Peyer's patch (tissue), 4 donors: Measurements from ENCODE around the gene ZGPAT. TPM values are rescaled to one million over a fixed set of nuclear protein-coding genes. Genes with fewer than 3 reads are reported as not detected.

Experiments used
- DNase-seq, 3 donors: peaks; one replicate each; pipeline ENCODE4 v3.0.0-alpha.2; 2017 to 2019
- H3K27ac ChIP-seq, 4 donors: fragments of 200-600 bp; sonication (generic); one replicate each; pipeline ENCODE4 v1.5.1; 2016 to 2019
- H3K27me3 ChIP-seq, 2 donors: fragments of 200-600 bp; sonication (generic); one replicate each; pipeline ENCODE4 v1.5.1; 2019
- H3K36me3 ChIP-seq, 3 donors: fragments of 200-600 bp; sonication (generic); one replicate each; pipeline ENCODE4 v1.5.1; 2016 to 2019
- H3K4me1 ChIP-seq, 4 donors: fragments of 200-600 bp; sonication (generic); one replicate each; pipeline ENCODE4 v1.5.1; 2016 to 2019
- H3K4me3 ChIP-seq, 4 donors: fragments of 200-600 bp; sonication (generic); 1 replicate in 3 of 4; 2 replicates in 1 of 4; pipeline ENCODE4 v1.5.1; 2016 to 2019; ENCODE audit warnings: mild to moderate bottlenecking in 1 of 4
- H3K9me3 ChIP-seq, 4 donors: fragments of 200-600 bp; sonication (generic); one replicate each; pipeline ENCODE4 v1.5.1; 2016 to 2019; ENCODE audit warnings: mild to moderate bottlenecking in 1 of 4
- POLR2A ChIP-seq, 2 donors: fragments of 450-650 bp; IDR thresholded peaks; one replicate each; pipeline ENCODE4 v1.5.1; 2017; ENCODE audit warnings: antibody characterized with exemption in 2 of 2, mild to moderate bottlenecking in 2 of 2, moderate library complexity in 2 of 2
- total RNA-seq, 4 donors: library from RNA; depleted of rRNA; stranded (reverse); fragments of >200 nt; gene quantifications; one replicate each; pipeline ENCODE4 v1.1.0, GENCODE V29; 2016
- TF ChIP-seq, protein P1 (sequence below), 6 experiments: fragments of 450-650 bp in 4 of 6; fragments of 200-600 bp in 2 of 6; sonication (generic) in 1 of 6; IDR thresholded peaks; one replicate each; pipeline ENCODE4 v1.5.1; 2017 to 2019; ENCODE audit warnings: antibody characterized with exemption in 6 of 6, mild to moderate bottlenecking in 3 of 6, moderate library complexity in 1 of 6

Gene ZGPAT
- total RNA-seq, 4 donors from 2014 or later = 48.9 to 67.7 (median 54.7) TPM

DNA sequence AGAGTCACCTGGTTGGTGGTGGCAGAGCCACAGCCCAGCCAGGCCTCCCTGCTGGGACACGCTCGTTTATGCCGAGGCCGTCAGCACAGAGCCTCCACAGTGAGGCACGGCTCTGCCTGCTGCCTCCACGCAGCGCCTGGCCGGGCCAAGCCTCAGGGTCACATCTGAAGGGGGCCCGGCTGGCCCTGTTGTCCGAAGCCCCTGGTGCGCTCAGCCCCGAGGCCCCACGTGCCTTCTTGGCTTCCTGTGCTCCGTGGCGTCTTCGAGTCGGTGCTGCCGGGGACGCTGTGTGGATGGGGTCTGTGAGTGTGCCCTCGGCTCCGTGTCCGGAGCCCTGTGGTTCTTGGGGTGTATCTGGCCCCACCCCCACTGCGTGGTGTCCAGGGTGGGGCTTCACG is 21.7 kb upstream of the ZGPAT start:
- TF ChIP-seq, protein P1, sequence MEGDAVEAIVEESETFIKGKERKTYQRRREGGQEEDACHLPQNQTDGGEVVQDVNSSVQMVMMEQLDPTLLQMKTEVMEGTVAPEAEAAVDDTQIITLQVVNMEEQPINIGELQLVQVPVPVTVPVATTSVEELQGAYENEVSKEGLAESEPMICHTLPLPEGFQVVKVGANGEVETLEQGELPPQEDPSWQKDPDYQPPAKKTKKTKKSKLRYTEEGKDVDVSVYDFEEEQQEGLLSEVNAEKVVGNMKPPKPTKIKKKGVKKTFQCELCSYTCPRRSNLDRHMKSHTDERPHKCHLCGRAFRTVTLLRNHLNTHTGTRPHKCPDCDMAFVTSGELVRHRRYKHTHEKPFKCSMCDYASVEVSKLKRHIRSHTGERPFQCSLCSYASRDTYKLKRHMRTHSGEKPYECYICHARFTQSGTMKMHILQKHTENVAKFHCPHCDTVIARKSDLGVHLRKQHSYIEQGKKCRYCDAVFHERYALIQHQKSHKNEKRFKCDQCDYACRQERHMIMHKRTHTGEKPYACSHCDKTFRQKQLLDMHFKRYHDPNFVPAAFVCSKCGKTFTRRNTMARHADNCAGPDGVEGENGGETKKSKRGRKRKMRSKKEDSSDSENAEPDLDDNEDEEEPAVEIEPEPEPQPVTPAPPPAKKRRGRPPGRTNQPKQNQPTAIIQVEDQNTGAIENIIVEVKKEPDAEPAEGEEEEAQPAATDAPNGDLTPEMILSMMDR (IDR thresholded peaks at IDR 0.05) = no peak
- TF ChIP-seq POLR2A (IDR thresholded peaks at IDR 0.05) = no peak
- H3K36me3 ChIP-seq = no peaks in the 10 kb centered on the region
- no peak for DNase-seq
- peak overlapping the region in 1 of 4 donors; percentile 4 for H3K4me3 ChIP-seq
- peaks cover 0 to 49% (median 6%) of the 10 kb centered on the region in 4 donors for H3K4me1 ChIP-seq
- H3K27me3 ChIP-seq = no peaks in the 10 kb centered on the region
- H3K9me3 ChIP-seq = no peaks in the 10 kb centered on the region
- H3K27ac ChIP-seq = peak overlapping the region; percentile 61 to 90 (median 74)

GRCh38 chr20:63686492-63687321 is 21.1 kb upstream of the ZGPAT start:
- DNase-seq = peak in 2 of 3 donors; percentile 73 to 85
- Histone ChIP-seq H3K27me3 (no peaks in the 10 kb centered on the region), H3K36me3 (no peaks in the 10 kb centered on the region), H3K27ac (peak overlapping the region; percentile 61 to 90 (median 74)), H3K4me1 (peaks cover 0 to 53% (median 6%) of the 10 kb centered on the region in 4 donors), H3K4me3 (peak overlapping the region in 2 of 4 donors; percentile 4 to 18), H3K9me3 (no peaks in the 10 kb centered on the region)
- TF ChIP-seq, protein P1 (IDR thresholded peaks at IDR 0.05) = no peak
- peak in 1 of 2 donors; percentile 31 for TF ChIP-seq POLR2A (IDR thresholded peaks at IDR 0.05)

- no peaks in the 10 kb centered on the region for H3K27me3 ChIP-seq
- peak overlapping the region; percentile 61 to 90 (median 74) for H3K27ac ChIP-seq
- H3K4me3 ChIP-seq = peak overlapping the region in 1 of 4 donors; percentile 4
- H3K4me1 ChIP-seq = peaks cover 0 to 61% (median 6%) of the 10 kb centered on the region in 4 donors
- no peak for DNase-seq
- TF ChIP-seq, protein P1 (IDR thresholded peaks at IDR 0.05) = no peak
- TF ChIP-seq POLR2A (IDR thresholded peaks at IDR 0.05) = no peak
- H3K9me3 ChIP-seq = no peaks in the 10 kb centered on the region
- no peaks in the 10 kb centered on the region for H3K36me3 ChIP-seq
Measured at GRCh38 chr20:63687419-63688178, 20.2 kb upstream of the ZGPAT start.

- Histone ChIP-seq H3K4me1 (peaks cover 0 to 61% (median 6%) of the 10 kb centered on the region in 4 donors), H3K36me3 (no peaks in the 10 kb centered on the region), H3K27me3 (no peaks in the 10 kb centered on the region), H3K4me3 (no peak overlapping the region), H3K27ac (peak overlapping the region; percentile 61 to 90 (median 74)), H3K9me3 (no peaks in the 10 kb centered on the region)
- DNase-seq = peak in 1 of 3 donors; percentile 49
- TF ChIP-seq POLR2A (IDR thresholded peaks at IDR 0.05) = no peak
- TF ChIP-seq, protein P1 (IDR thresholded peaks at IDR 0.05) = no peak
Measured at GRCh38 chr20:63688228-63689045, 19.4 kb upstream of the ZGPAT start.
